Right atrium auricular region (tissue), 2 donors: ENCODE measurements around the gene GARIN5A. TPM values are rescaled to one million over a fixed set of nuclear protein-coding genes. Genes with fewer than 3 reads are reported as not detected.

Experiments used
- DNase-seq: peaks from one replicate; pipeline ENCODE4 v3.0.0-alpha.2; 2019; ENCODE audit warnings: low spot score
- H3K27ac ChIP-seq, 2 donors: fragments of 200-600 bp; sonication (generic); 1 replicate in 1 of 2; 2 replicates in 1 of 2; pipeline ENCODE4 v1.5.1; 2016 to 2019
- H3K27me3 ChIP-seq, 2 donors: fragments of 200-600 bp; sonication (generic); one replicate each; pipeline versions ENCODE4 v1.5.1 to v1.6.0; 2017 to 2019
- H3K36me3 ChIP-seq: fragments of 200-600 bp; sonication (generic); one replicate; pipeline ENCODE4 v1.5.1; 2016
- H3K4me1 ChIP-seq, 2 donors: fragments of 200-600 bp; sonication (generic); one replicate each; pipeline versions ENCODE4 v1.5.1 to v1.6.0; 2017 to 2019
- H3K4me3 ChIP-seq, 2 donors: fragments of 200-600 bp; sonication (generic); 1 replicate in 1 of 2; 2 replicates in 1 of 2; pipeline ENCODE4 v1.5.1; 2017 to 2019; ENCODE audit warnings: mild to moderate bottlenecking in 1 of 2, moderate library complexity in 1 of 2
- H3K9me3 ChIP-seq, 2 donors: fragments of 200-600 bp; sonication (generic); one replicate each; pipeline ENCODE4 v1.5.1; 2019
- total RNA-seq, 2 donors: library from RNA; depleted of rRNA; stranded (reverse); fragments of >200 nt; gene quantifications; one replicate each; pipeline ENCODE4 v1.1.0, GENCODE V29; 2016
- TF ChIP-seq, protein P1 (sequence below), 2 donors: fragments of 200-600 bp; sonication (generic); IDR thresholded peaks; one replicate each; pipeline ENCODE4 v1.5.1; 2019; ENCODE audit warnings: antibody characterized with exemption in 2 of 2

The GARIN5A gene
- total RNA-seq, 2 donors from 2014 or later = 1.4 to 2.3 TPM

DNA sequence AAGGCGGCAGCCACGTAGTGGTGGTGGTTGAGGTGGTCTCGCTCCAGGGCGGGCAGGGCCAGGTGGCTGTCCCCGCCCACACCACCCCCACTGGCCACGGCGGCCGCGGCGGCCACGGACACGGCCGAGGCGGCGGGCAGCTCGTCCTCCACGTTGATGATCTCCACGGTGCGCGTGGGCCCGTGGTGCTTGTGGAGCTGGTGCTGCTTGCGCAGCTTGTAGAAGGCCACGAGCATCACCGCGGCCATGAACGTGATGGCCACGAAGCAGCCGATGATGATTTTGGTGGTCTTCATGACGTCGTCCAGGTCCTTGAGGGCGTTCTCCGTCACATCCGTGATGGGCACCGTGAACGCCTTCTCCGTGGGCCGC, 41.0 kb upstream of the GARIN5A start:
- Histone ChIP-seq H3K4me1 (no peaks in the 10 kb centered on the region), H3K9me3 (no peaks in the 10 kb centered on the region), H3K27ac (no peak overlapping the region), H3K4me3 (no peak overlapping the region), H3K27me3 (no peaks in the 10 kb centered on the region), H3K36me3 (no peaks in the 10 kb centered on the region)
- no peak for DNase-seq
- TF ChIP-seq, protein P1, sequence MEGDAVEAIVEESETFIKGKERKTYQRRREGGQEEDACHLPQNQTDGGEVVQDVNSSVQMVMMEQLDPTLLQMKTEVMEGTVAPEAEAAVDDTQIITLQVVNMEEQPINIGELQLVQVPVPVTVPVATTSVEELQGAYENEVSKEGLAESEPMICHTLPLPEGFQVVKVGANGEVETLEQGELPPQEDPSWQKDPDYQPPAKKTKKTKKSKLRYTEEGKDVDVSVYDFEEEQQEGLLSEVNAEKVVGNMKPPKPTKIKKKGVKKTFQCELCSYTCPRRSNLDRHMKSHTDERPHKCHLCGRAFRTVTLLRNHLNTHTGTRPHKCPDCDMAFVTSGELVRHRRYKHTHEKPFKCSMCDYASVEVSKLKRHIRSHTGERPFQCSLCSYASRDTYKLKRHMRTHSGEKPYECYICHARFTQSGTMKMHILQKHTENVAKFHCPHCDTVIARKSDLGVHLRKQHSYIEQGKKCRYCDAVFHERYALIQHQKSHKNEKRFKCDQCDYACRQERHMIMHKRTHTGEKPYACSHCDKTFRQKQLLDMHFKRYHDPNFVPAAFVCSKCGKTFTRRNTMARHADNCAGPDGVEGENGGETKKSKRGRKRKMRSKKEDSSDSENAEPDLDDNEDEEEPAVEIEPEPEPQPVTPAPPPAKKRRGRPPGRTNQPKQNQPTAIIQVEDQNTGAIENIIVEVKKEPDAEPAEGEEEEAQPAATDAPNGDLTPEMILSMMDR (IDR thresholded peaks at IDR 0.05) = no peak

DNA sequence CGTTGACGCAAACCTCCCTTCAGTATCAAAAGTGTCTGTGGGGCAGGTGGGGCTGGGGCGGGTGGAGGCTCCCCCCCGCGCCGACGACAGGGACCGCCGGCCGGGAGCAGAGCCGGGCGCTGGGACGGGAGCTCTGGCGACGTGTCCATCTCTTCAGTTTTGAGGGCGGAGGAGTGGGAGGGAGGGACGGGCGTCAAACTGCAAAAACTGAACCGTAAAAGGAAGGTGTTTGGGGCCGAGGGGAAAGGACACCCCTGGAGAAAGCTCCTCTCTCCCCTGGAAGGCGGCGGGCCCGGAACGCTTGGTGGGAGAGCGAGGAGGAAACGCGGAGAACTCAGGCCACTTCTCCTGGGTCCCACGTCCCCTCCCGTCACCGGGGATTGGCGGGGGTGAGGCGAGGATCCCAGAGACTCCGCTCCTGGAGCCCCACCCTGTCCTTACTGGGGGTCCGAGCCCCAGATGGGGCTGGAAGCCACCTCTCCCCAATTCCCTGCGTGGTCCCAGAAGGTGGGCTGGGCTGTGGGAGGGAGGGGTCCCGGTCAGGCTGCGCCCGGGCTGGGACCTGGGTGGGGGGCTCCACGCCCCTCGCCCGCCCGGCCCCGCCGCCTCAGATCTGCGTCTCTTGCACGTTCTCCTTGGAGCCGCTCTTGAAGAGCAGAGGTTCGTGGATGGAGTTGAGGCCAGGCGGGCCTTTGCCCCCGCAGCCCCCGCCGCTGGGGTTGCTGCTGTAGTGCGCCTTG, 40.5 kb upstream of the GARIN5A start:
- H3K9me3 ChIP-seq = no peaks in the 10 kb centered on the region
- H3K27me3 ChIP-seq = no peaks in the 10 kb centered on the region
- no peaks in the 10 kb centered on the region for H3K36me3 ChIP-seq
- H3K4me3 ChIP-seq = no peak overlapping the region
- TF ChIP-seq, protein P1 (IDR thresholded peaks at IDR 0.05) = no peak
- H3K27ac ChIP-seq = no peak overlapping the region
- H3K4me1 ChIP-seq = no peaks in the 10 kb centered on the region
- no peak for DNase-seq

DNA sequence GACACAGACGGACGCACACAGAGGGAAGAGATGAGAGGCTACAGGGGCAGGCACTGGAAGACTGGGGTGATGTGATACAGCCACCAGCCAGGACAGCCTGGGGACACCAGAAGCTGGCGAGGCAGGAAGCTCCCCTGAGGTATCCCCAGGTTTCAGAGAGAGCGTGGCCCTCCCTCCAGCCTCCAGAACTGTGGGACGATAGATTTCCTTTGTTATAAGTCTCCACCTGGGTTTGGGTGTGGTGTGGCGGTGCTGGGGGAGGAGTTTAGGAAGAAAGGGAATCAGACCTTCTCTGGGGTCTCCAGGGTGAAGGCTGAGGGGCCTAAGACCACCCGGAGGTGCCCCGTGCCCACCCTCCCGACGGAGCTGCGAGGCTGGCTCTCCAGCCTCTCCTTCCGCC, 39.8 kb upstream of the GARIN5A start:
- no peaks in the 10 kb centered on the region for H3K4me1 ChIP-seq
- no peak overlapping the region for H3K4me3 ChIP-seq
- DNase-seq = no peak
- no peaks in the 10 kb centered on the region for H3K9me3 ChIP-seq
- H3K36me3 ChIP-seq = no peaks in the 10 kb centered on the region
- TF ChIP-seq, protein P1 (IDR thresholded peaks at IDR 0.05) = no peak
- H3K27ac ChIP-seq = no peak overlapping the region
- no peaks in the 10 kb centered on the region for H3K27me3 ChIP-seq

DNA sequence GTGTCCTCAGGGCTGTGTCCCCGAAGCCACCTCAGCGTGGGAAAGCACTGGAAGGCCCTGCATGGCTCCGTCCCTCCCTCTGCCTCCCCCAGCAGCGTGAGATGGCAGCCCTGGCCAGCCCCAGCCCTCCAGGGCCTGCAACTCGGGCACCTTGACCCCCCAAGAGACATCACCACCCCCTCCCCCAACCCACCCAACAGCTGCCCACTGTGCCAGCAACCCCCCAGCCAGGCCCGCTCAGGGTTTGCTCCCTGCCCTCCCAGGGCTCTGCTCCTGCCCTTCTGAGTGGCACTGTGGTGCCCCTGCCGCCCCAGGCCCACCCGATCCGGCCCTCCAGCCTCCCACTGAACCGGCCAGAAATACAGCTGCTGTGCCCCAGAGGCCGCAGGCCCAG, 38.5 kb upstream of the GARIN5A start:
- Histone ChIP-seq H3K27ac (no peak overlapping the region), H3K9me3 (no peaks in the 10 kb centered on the region), H3K36me3 (no peaks in the 10 kb centered on the region), H3K27me3 (no peaks in the 10 kb centered on the region), H3K4me3 (no peak overlapping the region), H3K4me1 (peaks cover 0 to 7% of the 10 kb centered on the region in 2 donors)
- TF ChIP-seq, protein P1 (IDR thresholded peaks at IDR 0.05) = no peak
- DNase-seq = no peak

DNA sequence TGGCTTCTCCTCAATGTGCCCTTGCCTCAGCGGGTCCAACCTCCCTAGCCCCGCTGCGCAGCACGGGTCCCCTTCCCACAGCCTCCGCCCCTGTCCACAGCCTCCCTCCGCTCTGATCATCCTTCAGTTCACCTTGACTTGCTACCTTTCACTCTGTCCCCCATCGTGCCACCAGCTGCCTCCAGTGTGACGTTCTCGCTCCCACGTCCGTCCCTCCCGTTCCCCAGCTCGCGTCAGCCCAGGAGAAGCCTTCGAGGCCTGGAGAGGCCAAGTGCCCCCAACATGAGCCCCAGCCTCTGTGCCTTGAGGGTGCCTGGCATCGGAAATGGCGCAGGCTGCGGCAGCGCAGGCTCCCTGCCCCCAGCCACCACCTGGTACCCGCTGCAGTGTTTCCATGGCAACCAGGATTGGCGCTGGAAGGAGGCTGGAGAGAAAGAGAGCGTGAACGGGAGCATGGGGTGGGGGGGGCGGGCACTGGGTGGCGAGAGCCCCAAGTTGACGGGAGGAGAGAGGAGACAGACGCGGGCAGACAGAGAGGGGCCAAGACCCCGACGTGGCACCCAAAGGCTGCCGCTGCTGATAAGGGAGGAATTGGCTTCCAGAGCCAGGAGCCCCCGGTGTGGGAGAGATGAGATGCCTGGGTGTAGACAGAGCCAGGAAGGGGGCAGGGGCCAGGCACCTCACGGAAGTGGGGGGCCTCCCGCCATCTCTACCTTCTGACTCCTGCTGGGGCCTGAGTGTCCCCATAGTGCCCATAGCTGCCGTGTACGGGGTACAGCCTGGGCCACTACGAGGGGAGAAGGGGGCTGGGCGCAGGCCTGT, 37.9 kb upstream of the GARIN5A start:
- Histone ChIP-seq H3K4me3 (no peak overlapping the region), H3K27ac (no peak overlapping the region), H3K27me3 (no peaks in the 10 kb centered on the region), H3K9me3 (no peaks in the 10 kb centered on the region), H3K4me1 (peaks cover 0 to 11% of the 10 kb centered on the region in 2 donors), H3K36me3 (no peaks in the 10 kb centered on the region)
- TF ChIP-seq, protein P1 (IDR thresholded peaks at IDR 0.05) = no peak
- no peak for DNase-seq
